Mucosa of gallbladder (tissue), 1 donor: Measurements from ENCODE around the gene DENND4B. TPM values are rescaled to one million over a fixed set of nuclear protein-coding genes. Genes with fewer than 3 reads are reported as not detected.
"Not testable (repeated sequence)": the region's sequence is repeated elsewhere in the genome, so short reads cannot be mapped to it uniquely, and the experiment has no call there.

ENCODE experiments used
- DNase-seq: peaks from one replicate; pipeline ENCODE4 v3.0.0-alpha.2; 2020; ENCODE audit warnings: low spot score
- total RNA-seq: library from RNA; stranded (reverse); gene quantifications from one replicate; pipeline ENCODE4 v1.2.1, GENCODE V29; 2021
- donor health status: DM: no; HTN: no; CAD: no.

Gene DENND4B, protein sequence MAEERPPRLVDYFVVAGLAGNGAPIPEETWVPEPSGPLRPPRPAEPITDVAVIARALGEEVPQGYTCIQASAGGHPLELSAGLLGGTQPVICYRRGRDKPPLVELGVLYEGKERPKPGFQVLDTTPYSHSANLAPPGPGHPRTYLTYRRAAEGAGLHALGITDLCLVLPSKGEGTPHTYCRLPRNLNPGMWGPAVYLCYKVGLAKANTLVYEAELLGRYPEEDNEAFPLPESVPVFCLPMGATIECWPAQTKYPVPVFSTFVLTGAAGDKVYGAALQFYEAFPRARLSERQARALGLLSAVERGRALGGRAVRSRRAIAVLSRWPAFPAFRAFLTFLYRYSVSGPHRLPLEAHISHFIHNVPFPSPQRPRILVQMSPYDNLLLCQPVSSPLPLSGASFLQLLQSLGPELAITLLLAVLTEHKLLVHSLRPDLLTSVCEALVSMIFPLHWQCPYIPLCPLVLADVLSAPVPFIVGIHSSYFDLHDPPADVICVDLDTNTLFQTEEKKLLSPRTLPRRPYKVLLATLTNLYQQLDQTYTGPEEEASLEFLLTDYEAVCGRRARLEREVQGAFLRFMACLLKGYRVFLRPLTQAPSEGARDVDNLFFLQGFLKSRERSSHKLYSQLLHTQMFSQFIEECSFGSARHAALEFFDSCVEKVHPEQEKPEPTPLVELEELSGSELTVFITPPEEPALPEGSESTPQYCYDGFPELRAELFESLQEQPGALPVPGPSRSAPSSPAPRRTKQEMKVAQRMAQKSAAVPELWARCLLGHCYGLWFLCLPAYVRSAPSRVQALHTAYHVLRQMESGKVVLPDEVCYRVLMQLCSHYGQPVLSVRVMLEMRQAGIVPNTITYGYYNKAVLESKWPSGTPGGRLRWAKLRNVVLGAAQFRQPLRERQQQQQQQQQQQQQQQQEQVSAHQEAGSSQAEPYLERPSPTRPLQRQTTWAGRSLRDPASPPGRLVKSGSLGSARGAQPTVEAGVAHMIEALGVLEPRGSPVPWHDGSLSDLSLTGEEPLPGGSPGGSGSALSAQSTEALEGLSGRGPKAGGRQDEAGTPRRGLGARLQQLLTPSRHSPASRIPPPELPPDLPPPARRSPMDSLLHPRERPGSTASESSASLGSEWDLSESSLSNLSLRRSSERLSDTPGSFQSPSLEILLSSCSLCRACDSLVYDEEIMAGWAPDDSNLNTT (N-terminal part only)
- 65.2 TPM for total RNA-seq

DNA sequence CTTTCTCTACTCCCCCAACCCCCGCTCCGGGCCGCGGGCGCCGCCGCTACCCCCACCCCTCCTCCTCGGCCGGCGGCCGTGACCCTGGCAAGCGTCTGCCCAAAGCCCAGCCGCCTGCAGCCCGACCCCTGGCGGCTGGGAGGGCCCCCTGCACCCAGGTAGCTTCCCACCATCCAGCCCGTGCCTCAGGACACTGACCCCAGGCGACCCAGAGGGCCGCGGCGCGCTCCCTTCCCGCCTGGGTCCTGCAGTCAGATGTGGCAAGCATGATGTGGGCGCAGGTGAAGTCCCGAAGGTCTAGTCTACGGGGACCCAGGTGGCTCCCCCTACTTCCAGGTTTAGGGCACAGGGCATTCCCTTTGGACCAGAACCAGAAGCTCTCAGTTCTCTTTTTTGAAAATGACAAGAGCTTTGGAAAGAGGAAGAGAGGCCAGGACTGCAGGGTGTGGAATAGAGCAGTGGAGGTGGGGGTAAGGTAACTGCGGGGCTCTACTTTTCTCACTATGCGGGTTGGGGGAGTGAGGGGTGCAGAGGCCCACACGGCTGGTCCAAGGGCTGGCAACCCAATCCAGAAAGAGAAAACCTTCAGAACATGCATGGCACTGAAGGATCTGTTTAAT is at the start of gene DENND4B:
Gene DENND4B (minus strand): TSS at position 97 of the 620 bp plus-strand sequence. CDS start 2,344 bp downstream, outside the sequence.
- DNase-seq: peak; percentile 73

DNA sequence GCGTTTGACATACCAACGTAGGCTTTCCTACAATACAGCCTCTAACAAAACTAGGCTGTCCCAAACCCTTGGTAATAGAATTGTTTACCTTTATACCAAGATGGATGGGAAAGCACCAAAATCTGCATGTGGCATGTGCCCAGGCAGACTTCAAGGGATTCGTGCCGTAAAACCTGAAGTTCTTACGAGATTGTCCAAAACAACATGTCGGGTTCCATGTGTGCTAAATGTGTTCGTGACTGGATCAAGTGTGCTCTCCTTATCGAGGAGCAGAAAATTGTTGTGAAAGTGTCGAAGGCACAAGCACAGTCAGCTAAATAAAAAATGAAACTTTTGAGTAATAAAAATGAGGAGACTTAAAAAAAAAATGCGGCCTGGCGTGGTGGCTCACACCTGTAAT is 49.1 kb upstream of the DENND4B start:
- no peak for DNase-seq

DNA sequence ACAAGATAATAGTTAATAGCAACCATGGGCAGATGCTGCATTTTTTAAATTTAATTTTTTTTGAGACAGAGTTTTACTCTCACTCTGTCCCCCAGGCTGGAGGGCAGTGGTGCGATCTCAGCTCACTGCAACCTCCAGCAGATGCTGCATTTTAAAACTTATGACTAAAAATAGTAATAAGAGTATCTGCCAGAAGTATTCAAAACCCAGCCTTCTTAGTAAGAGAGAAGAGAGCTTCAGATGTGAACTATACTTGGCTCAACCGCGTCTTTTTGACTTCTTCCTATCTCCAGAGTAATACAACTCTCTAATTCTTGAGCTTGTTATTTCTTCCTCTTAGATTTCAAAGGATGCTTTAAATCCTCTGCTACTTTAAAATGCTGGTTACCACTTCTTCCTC is 48.7 kb upstream of the DENND4B start:
- no peak for DNase-seq

DNA sequence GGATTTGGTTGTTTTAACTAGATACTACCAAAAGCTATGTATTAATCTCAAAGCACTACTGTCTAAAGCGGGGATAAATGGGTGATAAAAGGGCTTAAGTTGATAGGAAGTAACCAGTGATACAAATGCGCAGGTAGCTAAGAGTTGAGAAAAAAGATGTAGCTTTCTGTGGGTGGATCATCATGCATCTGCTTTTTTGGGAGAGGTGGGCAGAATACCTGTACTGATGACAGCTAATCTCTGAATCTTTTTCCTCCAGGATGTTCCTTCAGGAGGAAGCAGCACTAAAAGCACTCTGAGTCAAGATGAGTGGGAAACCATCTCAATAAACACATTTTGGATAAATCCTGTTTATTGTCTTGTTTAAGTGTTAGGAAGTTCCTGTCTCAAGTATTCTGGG is 45.3 kb upstream of the DENND4B start:
- no peak for DNase-seq

DNA sequence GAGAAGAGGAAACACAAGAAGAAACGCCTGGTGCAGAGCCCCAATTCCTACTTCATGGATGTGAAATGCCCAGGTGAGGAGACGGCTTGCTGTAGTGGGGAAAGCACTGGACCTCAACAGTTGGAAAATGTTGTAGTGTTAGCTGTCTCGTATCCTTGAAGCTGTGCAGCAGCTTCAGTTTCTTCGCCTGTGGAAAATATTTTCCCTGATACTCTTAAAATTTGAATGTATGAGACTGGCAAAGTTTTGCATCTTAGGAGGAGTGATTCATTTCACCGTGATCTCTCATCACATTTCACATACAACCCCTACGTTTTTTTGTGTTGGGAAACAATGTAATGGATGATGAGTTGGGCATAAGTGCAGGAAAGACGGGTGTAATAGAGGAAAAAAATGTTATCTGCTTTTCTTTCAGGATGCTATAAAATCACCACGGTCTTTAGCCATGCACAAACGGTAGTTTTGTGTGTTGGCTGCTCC is 44.7 kb upstream of the DENND4B start:
- DNase-seq: no peak

DNA sequence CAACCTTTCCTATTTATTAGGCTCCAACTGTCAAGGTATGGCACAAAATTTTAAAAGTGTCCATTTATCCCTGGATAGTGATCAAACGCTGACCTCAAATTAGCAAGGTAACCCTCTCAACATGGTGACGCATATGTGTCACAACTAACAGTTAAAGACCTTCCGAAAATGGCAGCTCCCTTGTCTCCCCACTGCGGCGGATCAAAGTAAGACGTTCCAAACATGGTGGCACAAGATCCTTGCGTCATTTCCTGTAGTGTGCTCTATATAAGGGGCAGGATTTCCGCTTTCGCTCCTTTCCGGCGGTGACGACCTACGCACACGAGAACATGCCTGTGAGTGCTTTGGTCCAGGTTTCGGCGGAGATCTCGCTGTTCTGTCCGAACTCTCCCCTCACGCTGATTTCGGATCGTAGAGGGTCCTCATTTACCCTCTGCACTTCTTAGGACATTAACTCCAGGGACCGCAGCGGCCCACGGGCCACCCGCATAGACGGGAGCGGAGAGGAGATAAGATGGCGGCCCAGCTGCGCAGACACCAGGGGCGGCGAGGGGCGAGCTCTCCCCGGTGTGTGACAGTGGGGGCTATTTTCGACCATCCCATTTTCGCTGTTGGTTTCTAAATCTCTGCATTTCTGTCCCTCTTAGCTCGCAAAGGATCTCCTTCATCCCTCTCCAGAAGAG is 44.1 kb upstream of the DENND4B start, which contains the start of gene RPS27:
Gene RPS27 (plus strand): TSS at position 295 of the 683 bp plus-strand sequence. CDS start 35 bp downstream, at position 330.
- DNase-seq: peak; percentile 95

DNA sequence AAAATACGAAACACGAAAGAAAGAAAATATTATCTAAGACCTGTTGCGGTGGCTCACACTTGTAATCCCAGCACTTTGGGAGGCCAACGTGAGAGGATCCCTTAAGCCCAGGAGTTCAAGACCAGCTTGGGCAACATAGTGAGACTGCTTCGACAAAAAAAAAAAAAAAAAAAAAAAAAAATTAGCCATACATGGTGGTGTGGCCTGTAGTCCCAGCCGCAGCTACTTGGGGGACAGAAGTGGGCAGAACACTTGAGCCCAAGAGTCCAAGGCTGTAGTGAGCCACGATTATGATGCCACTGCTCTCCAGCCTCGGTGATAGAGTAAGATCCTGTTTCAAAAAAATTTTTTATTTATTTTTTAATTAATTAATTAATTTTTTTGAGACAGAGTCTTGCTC is 41.1 kb upstream of the DENND4B start:
- DNase-seq: no peak

DNA sequence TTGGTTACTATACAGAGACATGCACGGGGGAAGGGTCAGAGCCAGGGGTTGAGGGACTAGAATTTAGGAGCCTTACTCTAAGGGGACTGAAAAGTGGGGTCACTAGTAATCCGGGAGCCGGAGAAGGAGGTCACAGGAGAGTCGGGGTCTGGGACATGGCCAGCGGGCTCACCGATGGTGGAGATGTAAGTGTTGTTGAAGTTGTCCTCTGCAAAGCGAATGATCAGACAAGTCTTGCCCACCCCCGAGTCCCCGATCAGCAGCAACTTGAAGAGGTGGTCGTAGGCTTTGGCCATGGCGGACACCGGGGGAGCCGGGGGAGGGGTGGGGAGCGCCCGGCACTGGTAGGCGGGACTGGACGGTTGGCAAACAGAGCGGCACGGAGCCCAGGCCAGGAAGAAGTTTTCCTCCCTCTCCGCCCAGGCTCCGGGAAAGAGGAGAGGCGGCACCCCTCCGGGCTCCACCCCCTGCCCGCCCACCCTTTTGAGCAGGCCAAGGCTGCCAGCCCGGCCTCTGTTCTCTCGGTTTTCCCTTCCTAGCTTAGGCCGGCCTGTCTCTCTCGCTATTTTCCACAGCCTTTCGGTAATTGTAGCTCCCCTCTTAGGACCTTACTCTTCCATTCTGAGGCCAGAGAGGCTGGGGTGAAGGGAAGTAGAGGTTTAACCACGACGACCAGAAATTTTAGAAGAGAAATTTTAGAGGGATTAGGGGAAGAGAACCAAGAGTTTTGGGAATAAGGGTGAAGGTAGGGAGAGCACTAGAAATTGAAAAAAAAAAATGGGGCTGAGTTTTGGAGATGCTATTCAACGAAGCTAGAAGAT is 39.6 kb upstream of the DENND4B start, which contains the start of gene RAB13:
Gene RAB13 (minus strand): TSS at position 399 of the 821 bp plus-strand sequence. CDS start 103 bp downstream, at position 296.
- peak; percentile 83 for DNase-seq

DNA sequence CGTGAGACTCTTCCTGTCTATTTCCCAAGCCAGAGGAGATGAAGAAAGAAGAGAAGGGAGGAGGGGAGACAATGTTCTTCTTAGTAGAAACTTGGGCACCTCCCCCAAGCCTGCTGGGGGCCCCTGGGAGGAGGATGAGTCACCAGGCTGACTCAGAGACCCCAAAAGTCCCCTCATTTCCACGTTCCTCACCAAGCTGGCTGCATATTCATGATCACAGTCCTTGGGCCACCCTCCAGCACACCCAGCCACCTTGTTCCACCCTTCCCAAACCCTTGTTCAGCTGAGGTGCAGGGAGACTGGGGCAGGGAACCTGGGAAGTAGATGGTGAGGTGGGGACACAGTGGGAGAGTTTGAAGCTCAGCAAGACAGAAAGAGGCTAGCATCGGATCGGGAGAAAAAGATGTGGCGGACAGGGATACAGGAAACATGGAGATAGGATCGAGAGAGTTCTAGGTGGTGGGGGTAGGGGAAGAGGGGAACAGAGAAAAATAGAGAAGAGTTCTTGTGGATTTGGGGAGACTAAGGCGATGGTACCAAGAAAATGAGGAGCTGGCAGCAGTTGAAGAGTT is 38.9 kb upstream of the DENND4B start:
- DNase-seq: no peak

DNA sequence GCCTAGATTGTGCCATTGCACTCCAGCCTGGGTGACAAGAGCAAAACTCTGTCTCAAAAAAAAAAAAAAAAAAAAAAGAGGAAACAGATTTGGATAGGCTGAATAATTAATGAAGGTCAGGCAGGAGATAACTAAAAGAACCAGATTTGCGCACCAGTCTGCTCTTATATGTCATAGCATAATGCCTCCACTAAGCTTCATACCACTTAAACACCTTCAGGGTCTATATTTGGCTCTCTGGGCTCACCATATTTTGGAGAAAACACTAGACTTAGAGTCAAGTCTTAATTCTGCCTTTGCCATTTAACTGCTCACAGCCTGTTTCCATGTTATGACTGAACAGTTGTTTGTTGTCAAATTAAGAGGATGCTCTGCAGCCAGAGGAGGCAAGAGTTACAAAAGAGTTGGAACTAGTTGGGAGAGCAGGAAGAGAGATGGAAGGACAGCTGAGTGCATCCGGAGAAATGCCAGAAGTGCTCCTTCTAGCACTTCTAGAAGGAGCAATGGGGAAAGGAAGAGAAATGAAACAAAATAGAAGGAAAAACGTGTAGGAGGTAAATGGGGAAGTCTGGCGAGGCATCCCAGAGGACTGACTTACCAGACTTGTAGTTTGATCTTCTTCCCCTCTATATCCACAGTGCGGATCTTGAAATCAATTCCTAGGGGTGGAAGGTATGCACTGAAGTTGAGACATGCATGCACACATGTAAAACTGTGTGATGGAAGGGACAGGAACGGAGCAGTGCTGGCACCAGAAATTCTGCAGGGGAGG is 37.8 kb upstream of the DENND4B start:
- no peak for DNase-seq

DNA sequence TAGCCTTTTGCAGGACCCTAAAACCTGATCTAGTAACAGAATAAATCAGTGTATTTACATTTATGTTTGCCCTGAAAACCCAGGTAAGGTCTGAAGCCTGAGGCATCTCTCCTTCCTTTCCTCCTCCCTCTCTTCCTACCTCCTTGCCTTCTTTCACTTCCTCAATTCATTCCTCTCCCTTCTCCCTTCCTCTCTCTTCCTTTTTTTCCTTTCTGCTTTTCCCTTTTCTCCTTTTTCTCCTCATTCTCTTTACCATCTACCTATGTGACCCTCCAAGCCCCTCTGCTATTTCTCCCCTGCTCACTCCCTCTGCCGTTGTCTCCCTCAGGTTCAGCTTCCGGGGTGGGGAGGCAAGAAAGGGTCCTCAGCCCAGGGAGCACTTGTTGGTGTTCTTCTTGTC is 35.2 kb upstream of the DENND4B start:
- DNase-seq: not testable (repeated sequence)

DNA sequence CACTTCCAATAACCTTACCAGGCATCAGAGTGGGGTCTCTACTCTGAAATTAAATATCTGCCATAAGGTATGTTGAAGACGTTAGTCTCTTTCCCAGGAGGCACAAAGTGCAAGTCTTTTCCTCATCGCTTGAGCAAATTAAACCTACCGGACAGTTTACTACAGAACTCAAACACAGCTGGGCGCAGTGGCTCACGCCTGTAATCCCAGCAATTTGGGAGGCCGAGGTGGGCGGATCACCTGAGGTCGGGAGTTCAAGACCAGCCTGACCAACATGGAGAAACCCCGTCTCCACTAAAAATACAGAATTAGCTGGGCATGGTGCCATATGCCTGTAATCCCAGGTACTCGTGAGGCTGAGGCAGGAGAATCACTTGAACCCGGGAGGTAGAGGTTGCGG is 32.6 kb upstream of the DENND4B start:
- DNase-seq: not testable (repeated sequence)

DNA sequence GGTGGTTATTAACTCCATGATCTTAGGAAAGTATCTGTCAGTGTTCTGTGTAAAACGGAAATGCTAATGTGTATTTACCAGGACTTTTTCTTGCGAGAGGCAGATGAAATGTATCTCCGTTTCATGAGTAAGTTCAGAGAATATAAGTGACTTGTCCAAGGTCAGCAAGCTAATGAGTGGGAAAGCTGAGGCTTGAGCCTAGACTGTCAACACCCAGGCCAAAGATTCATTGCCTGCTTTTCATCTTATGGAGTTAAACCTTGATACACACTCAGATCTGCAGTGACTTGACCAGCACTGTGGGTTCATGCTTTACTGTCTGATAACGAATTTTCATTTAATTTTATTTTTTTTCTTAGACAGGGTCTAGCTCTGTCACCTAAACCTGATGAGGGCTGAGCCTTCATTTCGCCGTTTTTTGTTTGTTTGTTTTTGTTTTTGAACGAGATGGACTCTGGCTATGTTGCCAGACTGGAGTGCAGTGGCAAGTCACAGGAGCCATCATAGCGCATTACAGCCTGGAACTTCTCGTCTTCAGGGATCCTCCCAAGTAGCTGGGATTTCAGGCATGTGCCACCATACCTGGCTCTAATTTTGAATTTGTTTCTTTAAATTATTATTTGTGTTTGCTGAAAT is 31.9 kb upstream of the DENND4B start:
- no peak for DNase-seq

DNA sequence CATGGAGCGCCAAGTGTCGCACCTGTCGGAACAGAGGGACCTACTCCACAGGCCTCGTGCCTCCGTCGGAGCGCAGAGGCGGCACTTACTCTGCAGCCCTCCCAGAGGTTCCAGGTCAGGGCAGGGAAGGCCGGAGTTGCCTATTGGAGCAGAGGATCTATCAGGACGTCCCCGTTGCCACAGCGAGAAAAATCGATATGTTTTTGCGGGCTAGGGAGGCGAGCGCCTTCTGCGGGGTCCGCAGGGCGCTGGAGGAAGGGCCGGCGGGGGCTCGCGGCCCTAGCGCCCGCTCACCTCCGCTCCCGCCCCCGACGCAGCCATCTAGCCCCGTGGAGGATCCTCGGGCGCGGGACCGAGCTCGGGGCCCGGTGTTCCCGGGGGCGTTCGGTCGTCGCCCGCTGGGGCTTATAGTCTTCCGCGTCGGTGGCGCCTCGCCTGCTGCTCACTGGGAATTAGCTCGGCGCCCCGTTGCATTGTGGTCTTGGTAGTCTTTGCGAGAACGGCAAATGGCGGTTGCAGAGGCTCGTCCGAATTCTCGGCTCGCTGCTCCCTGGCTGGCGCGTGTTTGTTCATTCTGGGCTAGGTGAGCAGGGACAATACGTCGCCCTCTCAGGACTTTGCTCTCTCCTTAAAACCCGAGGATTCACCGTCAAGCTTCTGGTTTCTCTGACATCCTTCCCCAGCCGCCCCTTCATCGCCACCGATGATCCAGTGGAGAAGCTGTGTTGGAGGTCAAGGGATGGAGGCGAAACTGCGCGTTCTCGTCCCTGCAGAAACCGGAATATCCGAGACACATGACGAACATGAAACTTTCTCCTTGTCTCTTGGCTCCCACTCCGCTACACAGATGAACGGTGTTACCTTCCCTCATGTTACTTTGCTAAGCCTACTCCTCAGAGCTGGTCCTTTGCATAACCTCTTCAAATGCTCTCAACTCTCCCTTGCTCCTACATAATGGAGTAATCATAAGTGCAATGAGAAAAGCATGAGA is 31.0 kb upstream of the DENND4B start, which contains the start of gene JTB:
Gene JTB (minus strand): TSS at position 425 of the 991 bp plus-strand sequence. CDS start 422 bp downstream, at position 3.
- peak; percentile 90 for DNase-seq

DNA sequence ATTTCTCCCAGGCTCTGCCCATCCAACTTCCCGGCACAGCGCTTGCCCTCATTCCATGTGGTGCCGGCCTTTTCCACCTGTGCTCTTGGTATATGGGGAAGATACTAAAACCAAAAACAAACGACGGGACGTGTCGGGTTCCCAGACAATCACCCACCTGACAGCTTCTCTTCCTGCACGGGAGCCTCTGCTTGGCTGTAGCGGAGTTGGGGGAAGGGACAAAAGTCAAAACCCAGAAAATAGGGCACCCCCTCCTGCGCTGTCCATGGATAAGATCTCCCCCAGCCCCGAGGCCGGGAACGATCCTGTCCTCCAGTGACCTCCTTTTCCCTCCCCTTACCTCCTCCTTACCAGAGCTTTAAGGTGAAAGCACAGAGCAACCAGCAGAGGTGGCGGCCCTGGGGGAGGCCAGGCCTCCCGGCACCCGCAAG is 30.3 kb upstream of the DENND4B start:
- DNase-seq: no peak

DNA sequence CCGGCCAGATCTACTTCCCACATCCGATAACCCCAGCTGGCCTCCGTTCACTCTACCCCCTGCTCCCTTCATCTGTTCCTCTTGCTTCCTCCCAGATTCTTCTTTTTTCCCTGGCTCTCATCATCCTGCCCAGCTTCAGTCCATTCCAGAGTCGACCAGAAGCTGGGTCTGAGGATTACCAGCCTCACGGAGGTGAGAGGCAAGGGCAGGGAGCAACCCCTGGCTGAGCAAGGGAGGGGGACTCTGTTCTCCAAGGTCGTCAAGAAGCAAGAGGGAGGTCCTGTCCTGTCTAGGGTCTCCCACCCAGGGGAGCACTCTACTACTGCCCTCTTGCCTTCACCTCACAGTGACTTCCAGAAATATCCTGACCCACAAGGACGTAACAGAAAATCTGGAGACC is 27.0 kb upstream of the DENND4B start:
- DNase-seq: no peak

DNA sequence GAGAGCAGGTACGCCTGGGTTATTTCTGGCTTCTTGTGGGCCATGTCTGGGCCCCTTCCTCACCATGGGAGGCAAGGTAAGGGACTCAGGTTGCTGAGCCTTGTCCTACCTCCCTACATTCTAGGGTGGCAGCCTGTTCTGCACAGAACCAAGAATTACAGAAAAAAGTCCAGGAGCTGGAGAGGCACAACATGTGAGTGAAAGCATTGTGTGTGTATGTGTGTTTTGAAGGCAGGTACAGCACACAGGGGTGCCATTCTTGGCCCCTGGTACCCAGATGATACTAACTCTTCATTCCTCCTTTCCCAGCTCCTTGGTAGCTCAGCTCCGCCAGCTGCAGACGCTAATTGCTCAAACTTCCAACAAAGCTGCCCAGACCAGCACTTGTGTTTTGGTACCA is 26.6 kb upstream of the DENND4B start:
- no peak for DNase-seq
